Coronary artery (tissue), 2 donors: ENCODE data around the gene ANO1.
A peak's percentile ranks its signal among the peaks of the same experiment; 100 is the strongest.

ENCODE experiments used
- DNase-seq: peaks from one replicate; pipeline ENCODE4 v3.0.0-alpha.2; 2017; ENCODE audit warnings: low spot score
- H3K27ac ChIP-seq, 2 donors: fragments of 200-600 bp; sonication (generic); one replicate each; pipeline ENCODE4 v1.5.1; 2016 to 2019
- H3K4me3 ChIP-seq: fragments of 200-600 bp; sonication (generic); 2 replicates; pipeline ENCODE4 v1.5.1; 2016; ENCODE audit warnings: mild to moderate bottlenecking, moderate library complexity
- TF ChIP-seq, protein P1 (sequence below): fragments of 200-600 bp; sonication (generic); IDR thresholded peaks from one replicate; pipeline ENCODE4 v1.5.1; 2019; ENCODE audit warnings: antibody characterized with exemption

ANO1 gene

DNA sequence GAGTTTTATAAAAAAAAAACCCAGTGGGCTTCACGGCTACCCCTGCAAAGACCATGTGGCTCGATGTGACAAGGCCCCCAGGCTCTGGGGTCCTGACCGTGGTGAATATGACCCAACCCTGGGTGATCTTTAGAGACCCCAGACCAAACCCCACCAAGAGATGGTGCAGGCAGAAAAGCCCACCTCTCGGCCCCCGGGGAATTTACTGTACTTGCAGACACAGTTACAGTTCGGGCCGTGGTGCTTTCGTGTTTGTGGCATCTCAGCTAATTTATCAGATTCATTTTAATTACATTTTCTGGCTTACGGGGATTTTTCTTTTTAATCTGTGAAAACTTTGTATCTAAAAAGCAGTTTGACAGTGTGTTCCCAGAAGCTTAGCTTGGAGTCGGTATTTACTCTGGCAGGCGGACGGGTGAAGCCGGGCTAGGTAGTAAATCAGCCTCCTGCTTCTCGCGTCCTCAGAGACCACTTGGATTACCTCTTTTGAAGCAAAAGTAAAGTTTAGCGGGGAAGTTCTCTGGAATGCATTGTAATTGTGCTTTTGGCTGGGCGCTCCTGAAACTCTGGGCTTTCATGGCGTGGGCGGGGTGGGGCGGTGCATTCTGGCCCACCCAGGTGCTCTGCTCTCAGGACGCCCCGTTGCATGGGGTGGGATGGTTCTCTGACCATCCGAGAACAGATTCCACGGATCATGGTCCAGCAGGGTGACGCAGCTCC, 25.3 kb downstream of the ANO1 start:
- H3K27ac ChIP-seq: peak overlapping the region in 1 of 2 donors; percentile 54
- TF ChIP-seq, protein P1, sequence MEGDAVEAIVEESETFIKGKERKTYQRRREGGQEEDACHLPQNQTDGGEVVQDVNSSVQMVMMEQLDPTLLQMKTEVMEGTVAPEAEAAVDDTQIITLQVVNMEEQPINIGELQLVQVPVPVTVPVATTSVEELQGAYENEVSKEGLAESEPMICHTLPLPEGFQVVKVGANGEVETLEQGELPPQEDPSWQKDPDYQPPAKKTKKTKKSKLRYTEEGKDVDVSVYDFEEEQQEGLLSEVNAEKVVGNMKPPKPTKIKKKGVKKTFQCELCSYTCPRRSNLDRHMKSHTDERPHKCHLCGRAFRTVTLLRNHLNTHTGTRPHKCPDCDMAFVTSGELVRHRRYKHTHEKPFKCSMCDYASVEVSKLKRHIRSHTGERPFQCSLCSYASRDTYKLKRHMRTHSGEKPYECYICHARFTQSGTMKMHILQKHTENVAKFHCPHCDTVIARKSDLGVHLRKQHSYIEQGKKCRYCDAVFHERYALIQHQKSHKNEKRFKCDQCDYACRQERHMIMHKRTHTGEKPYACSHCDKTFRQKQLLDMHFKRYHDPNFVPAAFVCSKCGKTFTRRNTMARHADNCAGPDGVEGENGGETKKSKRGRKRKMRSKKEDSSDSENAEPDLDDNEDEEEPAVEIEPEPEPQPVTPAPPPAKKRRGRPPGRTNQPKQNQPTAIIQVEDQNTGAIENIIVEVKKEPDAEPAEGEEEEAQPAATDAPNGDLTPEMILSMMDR: no peak
- no peak for DNase-seq

GRCh38 chr11:70104419-70104818, 26.3 kb downstream of the ANO1 start:
- peak overlapping the region; percentile 54 to 64 for H3K27ac ChIP-seq
- TF ChIP-seq, protein P1: no peak

More for the DNA sequence above, 25.3 kb downstream of the ANO1 start:
- H3K4me3 ChIP-seq: no peak overlapping the region

GRCh38 chr11:70104961-70105360, 26.8 kb downstream of the ANO1 start:
- no peak for DNase-seq

More at GRCh38 chr11:70104419-70104818, 26.3 kb downstream of the ANO1 start:
- no peak overlapping the region for H3K4me3 ChIP-seq
- peak; percentile 84 for DNase-seq

DNA sequence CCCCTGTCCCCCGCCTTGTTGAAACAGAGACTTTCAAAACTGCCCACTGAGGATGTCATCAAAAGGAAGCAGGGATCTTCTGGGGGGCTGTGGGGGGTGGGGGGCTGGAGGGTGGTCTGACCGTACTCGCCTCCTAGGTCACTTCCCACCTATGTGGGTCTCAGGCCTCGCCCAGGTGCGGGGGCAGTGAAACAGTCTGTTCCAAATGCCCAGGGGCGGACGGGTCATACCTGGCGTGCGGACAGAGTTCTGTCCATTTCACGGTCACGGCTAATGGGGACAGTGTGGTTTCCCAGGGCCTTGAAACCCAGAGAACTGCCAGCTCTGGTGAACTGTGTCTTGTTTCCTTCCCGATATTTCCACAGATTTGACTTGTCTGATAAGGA, 27.2 kb downstream of the ANO1 start:
- H3K4me3 ChIP-seq: no peak overlapping the region
- no peak for DNase-seq
- H3K27ac ChIP-seq: peak overlapping the region; percentile 54 to 64
- TF ChIP-seq, protein P1: no peak

More at GRCh38 chr11:70104961-70105360, 26.8 kb downstream of the ANO1 start:
- Histone ChIP-seq H3K4me3 (no peak overlapping the region), H3K27ac (peak overlapping the region; percentile 54 to 64)
- TF ChIP-seq, protein P1: no peak

DNA sequence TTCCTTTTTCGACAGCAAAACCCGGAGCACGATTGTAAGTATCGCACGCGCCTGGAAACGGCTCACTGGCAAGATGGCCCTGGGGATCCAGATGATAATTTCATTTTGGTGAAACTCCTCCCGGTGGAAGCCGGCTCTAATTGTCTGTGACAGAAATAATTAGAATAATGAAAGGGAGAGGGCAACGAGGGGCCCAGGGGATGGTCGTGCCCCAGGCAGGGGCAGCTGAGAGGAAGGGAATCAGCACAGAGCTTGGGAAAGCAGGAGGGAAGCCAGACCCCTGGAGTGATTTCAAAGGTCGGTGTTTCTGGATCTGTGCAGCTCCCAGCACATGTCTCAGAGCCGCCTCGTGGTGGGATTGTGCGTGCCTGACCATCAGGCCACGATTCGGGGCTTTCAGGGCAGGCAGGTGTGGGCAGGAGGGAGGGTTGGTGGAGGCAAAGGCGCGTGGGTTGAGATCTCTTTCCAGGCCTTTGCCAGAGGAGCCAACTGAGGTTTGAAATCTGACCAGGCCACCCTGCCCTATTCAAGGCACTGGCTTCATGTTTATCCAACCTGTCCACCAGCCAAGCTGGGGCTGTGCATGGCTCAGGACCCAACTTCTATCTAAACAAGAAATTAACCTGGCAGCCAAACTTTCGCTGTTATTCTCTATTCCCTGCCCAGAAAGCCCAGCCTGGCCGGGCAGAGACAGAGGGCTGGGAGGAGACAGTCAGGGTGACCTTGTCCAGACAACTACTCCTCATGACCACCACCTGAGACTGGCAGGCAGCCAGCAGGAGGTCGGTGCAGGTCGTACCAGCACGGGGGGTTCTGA, 27.8 kb downstream of the ANO1 start:
- TF ChIP-seq, protein P1: no peak
- no peak for DNase-seq
- H3K27ac ChIP-seq: peak overlapping the region; percentile 54 to 64
- H3K4me3 ChIP-seq: no peak overlapping the region

- Histone ChIP-seq H3K4me3 (no peak overlapping the region), H3K27ac (peak overlapping the region; percentile 54 to 64)
- no peak for DNase-seq
- TF ChIP-seq, protein P1: no peak
Measured at GRCh38 chr11:70106757-70107156, 28.6 kb downstream of the ANO1 start.
